ENCODE measurements around the gene MYADML2.
"Not testable (repeated sequence)": the region's sequence is repeated elsewhere in the genome, so short reads cannot be mapped to it uniquely, and the experiment has no call there.

MYADML2 gene

DNA sequence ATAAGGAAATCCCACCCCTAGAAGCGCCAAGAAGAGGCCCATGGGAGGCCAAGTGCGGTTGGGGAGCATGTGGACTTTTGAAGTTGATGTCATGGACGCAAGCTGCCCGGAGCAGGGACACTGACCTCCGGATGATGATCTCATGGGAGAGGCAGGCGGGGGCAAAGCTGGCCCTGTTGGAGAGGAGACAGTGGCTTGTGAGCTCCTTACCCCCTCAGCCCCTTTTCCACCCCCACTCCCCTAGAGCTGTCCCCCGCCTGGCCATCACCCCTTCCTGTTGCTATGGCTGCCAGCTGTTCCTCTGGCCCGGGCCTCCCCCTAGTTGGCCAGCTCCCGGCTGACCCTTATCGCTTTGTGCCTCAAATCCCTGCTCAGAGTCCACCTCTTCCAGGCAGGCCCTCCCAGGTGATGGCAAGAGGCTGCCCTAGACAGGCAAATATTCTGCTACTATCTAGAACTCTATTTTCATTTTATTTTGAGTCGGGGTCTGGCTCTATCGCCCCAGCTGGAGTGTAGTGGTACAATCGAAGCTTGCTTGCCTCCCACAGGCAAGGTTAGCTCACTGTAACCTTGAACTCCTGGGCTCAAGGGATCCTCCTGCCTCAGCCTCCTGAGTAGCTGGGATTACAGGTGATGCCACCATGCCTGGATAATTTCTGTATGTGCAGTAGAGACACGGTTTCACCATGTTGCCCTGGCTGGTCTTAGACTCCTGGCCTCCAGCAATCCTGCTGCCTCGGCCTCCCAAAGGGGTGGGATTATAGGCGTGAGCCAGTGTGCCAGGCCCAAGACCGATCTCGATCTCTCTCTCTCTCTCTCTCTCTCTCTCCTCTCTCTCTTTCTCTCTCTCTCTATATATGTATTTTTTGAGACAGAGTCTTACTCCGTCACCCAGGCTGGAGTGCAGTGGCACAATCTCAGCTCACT is 7.4 kb upstream of the MYADML2 start:
- Histone ChIP-seq H3K9me3 (no peaks in the 10 kb centered on the region), H3K4me1 (peaks cover 0 to 6% (median 2%) of the 10 kb centered on the region in 4 donors), H3K27ac (no peak overlapping the region), H3K4me3 (no peak overlapping the region), H3K27me3 (peaks cover 5 to 63% of the 10 kb centered on the region in 2 donors), H3K36me3 (no peaks in the 10 kb centered on the region)
- intact Hi-C loops (cut with DNase I; ENCODE audit: low total_unique reads) = no loop called here
- TF ChIP-seq, protein P1, sequence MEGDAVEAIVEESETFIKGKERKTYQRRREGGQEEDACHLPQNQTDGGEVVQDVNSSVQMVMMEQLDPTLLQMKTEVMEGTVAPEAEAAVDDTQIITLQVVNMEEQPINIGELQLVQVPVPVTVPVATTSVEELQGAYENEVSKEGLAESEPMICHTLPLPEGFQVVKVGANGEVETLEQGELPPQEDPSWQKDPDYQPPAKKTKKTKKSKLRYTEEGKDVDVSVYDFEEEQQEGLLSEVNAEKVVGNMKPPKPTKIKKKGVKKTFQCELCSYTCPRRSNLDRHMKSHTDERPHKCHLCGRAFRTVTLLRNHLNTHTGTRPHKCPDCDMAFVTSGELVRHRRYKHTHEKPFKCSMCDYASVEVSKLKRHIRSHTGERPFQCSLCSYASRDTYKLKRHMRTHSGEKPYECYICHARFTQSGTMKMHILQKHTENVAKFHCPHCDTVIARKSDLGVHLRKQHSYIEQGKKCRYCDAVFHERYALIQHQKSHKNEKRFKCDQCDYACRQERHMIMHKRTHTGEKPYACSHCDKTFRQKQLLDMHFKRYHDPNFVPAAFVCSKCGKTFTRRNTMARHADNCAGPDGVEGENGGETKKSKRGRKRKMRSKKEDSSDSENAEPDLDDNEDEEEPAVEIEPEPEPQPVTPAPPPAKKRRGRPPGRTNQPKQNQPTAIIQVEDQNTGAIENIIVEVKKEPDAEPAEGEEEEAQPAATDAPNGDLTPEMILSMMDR (IDR thresholded peaks at IDR 0.05) = no peak
- DNase-seq = no peak

DNA sequence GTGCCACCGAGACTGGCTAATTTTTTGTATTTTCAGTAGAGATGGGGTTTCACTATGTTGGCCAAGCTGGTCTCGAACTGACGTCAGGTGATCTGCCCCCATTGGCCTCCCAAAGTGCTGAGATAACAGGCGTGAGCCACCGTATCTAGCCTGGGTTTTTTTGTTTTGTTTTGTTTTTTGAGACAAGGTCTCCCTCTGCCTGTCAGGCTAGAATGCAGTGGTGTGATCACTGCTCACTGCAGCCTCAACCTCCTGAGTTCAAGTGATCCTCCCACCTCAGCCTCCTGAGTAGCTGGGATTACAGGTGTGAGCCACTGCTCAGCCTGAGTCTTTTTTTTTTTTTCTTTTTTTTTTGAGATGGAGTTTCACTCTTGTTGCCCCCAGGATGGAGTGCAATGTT is 6.4 kb upstream of the MYADML2 start:
- H3K4me1 ChIP-seq; H3K27ac ChIP-seq; H3K9me3 ChIP-seq; H3K4me3 ChIP-seq; intact Hi-C loops (cut with DNase I; ENCODE audit: low total_unique reads); H3K36me3 ChIP-seq; DNase-seq: not testable (repeated sequence)
- H3K27me3 ChIP-seq = peaks cover 0 to 54% of the 10 kb centered on the region in 2 donors

DNA sequence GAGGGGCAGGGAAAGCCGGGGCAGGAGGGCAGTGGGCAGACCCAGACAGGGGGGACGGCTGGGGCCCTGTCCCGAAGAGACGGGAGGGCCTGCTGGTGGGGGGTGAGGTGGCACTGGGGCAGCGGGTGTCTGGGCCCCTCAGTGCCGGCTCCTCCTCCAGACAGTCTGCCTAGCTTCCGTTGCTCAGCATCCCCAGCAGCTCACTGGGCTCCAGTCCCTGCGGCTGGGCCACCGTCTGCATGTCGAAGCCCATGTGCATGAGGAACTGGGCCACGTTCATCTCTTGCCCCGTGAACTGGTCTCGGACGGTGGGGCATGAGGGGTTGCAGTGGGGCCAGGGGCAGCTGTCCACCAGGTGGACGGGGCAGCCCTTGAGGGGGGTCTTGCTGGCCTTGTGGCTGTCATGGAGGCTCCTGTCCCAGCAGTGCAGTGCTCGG is 5.8 kb upstream of the MYADML2 start:
- no peak overlapping the region for H3K4me3 ChIP-seq
- no peaks in the 10 kb centered on the region for H3K36me3 ChIP-seq
- TF ChIP-seq, protein P1 (IDR thresholded peaks at IDR 0.05) = no peak
- H3K27ac ChIP-seq = no peak overlapping the region
- intact Hi-C loops (cut with DNase I; ENCODE audit: low total_unique reads) = no loop called here
- no peak for DNase-seq
- no peaks in the 10 kb centered on the region for H3K4me1 ChIP-seq
- H3K27me3 ChIP-seq = peaks cover 0 to 47% of the 10 kb centered on the region in 2 donors
- no peaks in the 10 kb centered on the region for H3K9me3 ChIP-seq

DNA sequence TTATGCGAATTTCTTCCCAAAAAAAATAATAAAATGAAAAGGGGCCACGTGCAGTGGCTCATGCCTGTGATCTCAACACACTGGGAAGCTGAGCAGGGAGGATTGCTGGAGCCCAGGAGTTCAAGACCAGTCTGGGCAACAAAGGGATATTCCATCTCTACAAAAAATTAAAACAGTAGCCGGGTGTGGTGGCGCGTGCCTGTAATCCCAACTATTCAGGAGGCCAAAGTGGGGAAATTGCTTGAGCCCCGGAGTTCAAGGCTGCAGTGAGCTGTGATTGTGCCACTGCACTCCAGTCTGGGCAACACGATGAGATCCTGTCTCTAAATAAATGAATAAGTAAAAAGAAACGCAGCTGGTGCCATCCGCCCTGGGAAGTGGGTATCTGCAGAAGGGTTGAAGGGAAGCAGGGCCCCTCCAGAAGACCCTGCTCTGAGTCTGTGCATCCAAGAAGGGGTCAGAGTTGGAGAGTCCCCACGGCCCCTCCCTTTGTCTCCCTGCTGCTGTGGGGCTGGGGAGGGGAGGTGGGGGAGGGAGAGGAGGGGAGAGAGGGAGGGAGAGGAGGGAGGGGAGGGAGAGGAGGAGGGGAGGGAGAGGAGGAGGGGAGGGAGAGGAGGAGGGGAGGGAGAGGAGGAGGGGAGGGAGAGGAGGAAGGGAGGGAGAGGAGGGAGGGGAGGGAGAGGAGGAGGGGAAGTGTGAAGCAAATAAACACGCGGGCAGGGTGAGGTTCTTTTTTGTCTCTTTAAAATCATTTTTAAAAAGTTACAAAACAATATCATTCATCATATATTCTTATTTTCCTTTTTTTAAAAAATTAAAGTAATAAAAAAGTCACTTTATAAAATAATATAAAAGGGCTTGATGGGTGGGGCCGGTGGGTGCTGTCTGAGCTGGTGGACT is 5.0 kb upstream of the MYADML2 start:
- no peaks in the 10 kb centered on the region for H3K4me1 ChIP-seq
- H3K4me3 ChIP-seq = no peak overlapping the region
- TF ChIP-seq, protein P1 (IDR thresholded peaks at IDR 0.05) = no peak
- H3K36me3 ChIP-seq = no peaks in the 10 kb centered on the region
- intact Hi-C loops (cut with DNase I; ENCODE audit: low total_unique reads) = no loop called here
- H3K27me3 ChIP-seq = peaks cover 0 to 40% of the 10 kb centered on the region in 2 donors
- no peak for DNase-seq
- H3K27ac ChIP-seq = no peak overlapping the region
- H3K9me3 ChIP-seq = no peaks in the 10 kb centered on the region

DNA sequence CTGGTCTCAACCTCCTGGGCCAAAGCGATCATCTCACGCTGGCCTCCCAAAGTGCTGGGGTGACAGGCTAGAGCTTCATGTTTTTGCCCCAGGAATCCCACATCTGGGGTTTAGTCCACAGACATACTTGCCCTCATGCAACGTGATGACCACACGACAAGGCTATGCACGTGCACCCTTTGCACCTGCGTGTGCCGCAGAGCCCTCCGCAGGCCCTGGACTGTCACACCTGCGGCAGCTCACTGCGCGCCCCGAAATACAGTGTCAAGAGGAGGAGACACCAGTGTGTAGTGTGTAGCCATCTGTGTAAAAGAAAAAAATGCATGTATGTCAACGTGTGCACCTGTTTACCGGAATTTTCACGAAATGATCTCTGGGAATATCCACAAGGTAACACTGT is 3.5 kb upstream of the MYADML2 start:
- no peak overlapping the region for H3K27ac ChIP-seq
- no peaks in the 10 kb centered on the region for H3K9me3 ChIP-seq
- no peaks in the 10 kb centered on the region for H3K4me1 ChIP-seq
- intact Hi-C loops (cut with DNase I; ENCODE audit: low total_unique reads) = no loop called here
- peaks cover 0 to 26% of the 10 kb centered on the region in 2 donors for H3K27me3 ChIP-seq
- TF ChIP-seq, protein P1 (IDR thresholded peaks at IDR 0.05) = no peak
- H3K36me3 ChIP-seq = no peaks in the 10 kb centered on the region
- no peak overlapping the region for H3K4me3 ChIP-seq
- DNase-seq = no peak
